GM10266 (cell line): ENCODE data around the gene TEDC1.

ENCODE experiments used
- DNase-seq: peaks from one replicate; pipeline ENCODE4 v3.0.0; 2012; ENCODE audit errors: extremely low spot score
- CTCF ChIP-seq: IDR thresholded peaks from 2 replicates; pipeline ENCODE4 v1.5.1; 2012; ENCODE audit warnings: mild to moderate bottlenecking, low read depth; ENCODE audit not compliant: control insufficient read depth, insufficient read depth; ENCODE audit errors: missing control alignments

The TEDC1 gene

GRCh38 chr14:105489542-105490266 is 1.3 kb upstream of the TEDC1 start:
- TF ChIP-seq CTCF, result peak; percentile 74
- DNase-seq, result peak; percentile 88

- TF ChIP-seq CTCF, result no peak
- DNase-seq, result no peak
These were observed 827 bp upstream of the TEDC1 start for GRCh38 chr14:105490267-105490571.

GRCh38 chr14:105491366-105491973 is 424 bp downstream of the TEDC1 start:
- peak; percentile 97 for DNase-seq
- TF ChIP-seq CTCF, result no peak

GRCh38 chr14:105492031-105492970 is 1.3 kb downstream of the TEDC1 start:
- DNase-seq, result no peak
- TF ChIP-seq CTCF, result no peak

- no peak for DNase-seq
- no peak for TF ChIP-seq CTCF
These were observed 2.2 kb downstream of the TEDC1 start for GRCh38 chr14:105492971-105493871.

- no peak for TF ChIP-seq CTCF
These were observed 3.0 kb downstream of the TEDC1 start for GRCh38 chr14:105493921-105494605.

More at GRCh38 chr14:105493921-105494605, 3.0 kb downstream of the TEDC1 start:
- no peak for DNase-seq
